Adrenal gland (tissue), 12 donors: Measurements from ENCODE around the gene LRRC19. TPM values are rescaled to one million over a fixed set of nuclear protein-coding genes. Genes with fewer than 3 reads are reported as not detected.

Experiments used
- DNase-seq, 7 donors: peaks; one replicate each; pipeline ENCODE4 v3.0.0-alpha.2; 2019 to 2020
- H3K27ac ChIP-seq, 5 donors: fragments of 200-600 bp; sonication (generic) in 4 of 5; 1 replicate in 3 of 5; 2 replicates in 2 of 5; pipeline versions ENCODE4 v1.5.1 to v1.8.0; 2016 to 2020; ENCODE audit warnings: mild to moderate bottlenecking in 1 of 5
- H3K27me3 ChIP-seq: fragments of 200-600 bp; 2 replicates; pipeline ENCODE4 v1.8.0; 2021
- H3K36me3 ChIP-seq, 2 donors: fragments of 200-600 bp; replicated peaks in 1 of 2; 1 replicate in 1 of 2; 2 replicates in 1 of 2; pipeline versions ENCODE4 v1.5.1 to v1.8.0; 2018 to 2022
- H3K4me1 ChIP-seq, 2 donors: fragments of 200-600 bp; replicated peaks in 1 of 2; 1 replicate in 1 of 2; 2 replicates in 1 of 2; pipeline versions ENCODE4 v1.5.1 to v1.8.0; 2018 to 2021
- H3K4me3 ChIP-seq, 4 donors: fragments of 200-600 bp; sonication (generic) in 3 of 4; one replicate each; pipeline ENCODE4 v1.5.1; 2016 to 2018
- H3K9me3 ChIP-seq, 3 donors: fragments of 200-600 bp; sonication (generic) in 1 of 3; replicated peaks in 1 of 3; 1 replicate in 2 of 3; 2 replicates in 1 of 3; pipeline versions ENCODE4 v1.5.1 to v1.8.0; 2016 to 2021
- CTCF ChIP-seq, 6 experiments: fragments of 450-650 bp in 4 of 6; fragments of 200-600 bp in 2 of 6; sonication (generic) in 1 of 6; IDR thresholded peaks; 1 replicate in 5 of 6; 2 replicates in 1 of 6; pipeline versions ENCODE4 v1.5.1 to v1.8.0; 2016 to 2021; ENCODE audit warnings: antibody characterized with exemption in 6 of 6, mild to moderate bottlenecking in 2 of 6, moderate library complexity in 1 of 6
- POLR2A ChIP-seq, 2 donors: fragments of 450-650 bp; IDR thresholded peaks; one replicate each; pipeline ENCODE4 v1.6.1; 2017; ENCODE audit warnings: antibody characterized with exemption in 2 of 2, mild to moderate bottlenecking in 2 of 2, moderate library complexity in 1 of 2
- WGBS, 4 donors: extraction: QIAGEN DNeasy Blood & Tissue Kit in 2 of 4; methylation state at CpG; one replicate each; pipeline versions ENCODE4 v1.1.5 to v1.1.7; 2013 to 2017; 5-methylcytosine and 5-hydroxymethylcytosine counted together
- intact Hi-C, 2 donors: fragments of 100-400 bp; cut with DNase I; formaldehyde crosslinking; loops; one replicate each; pipeline versions ENCODE4 v1.14.1 to v1.15.0; 2022 to 2023
- polyA plus RNA-seq, 3 donors: library from polyadenylated mRNA; stranded (reverse); fragments of 200-250 nt in 2 of 3; fragments of 350-450 nt in 1 of 3; fragmentation: Illumina TruSeq in 1 of 3; extraction: RNeasy Lipid Tissue Mini Kit (QIAGEN cat#74804) in 1 of 3; gene quantifications; one replicate each; pipeline ENCODE4 v1.2.3, GENCODE V29; 2013 to 2014
- total RNA-seq, 9 donors: library from RNA; depleted of rRNA in 4 of 9; stranded (reverse); fragments of >200 nt in 4 of 9; fragments of 120-200 nt in 1 of 9; fragmentation: NEBNext Ultra II Directional in 1 of 9; extraction: Animal tissue kit (Norgen Biotek cat#: 25700) in 1 of 9; gene quantifications; one replicate each; pipeline versions ENCODE4 v1.1.0 to v1.2.4, GENCODE V29; 2013 to 2023
- donor health status: healthy with polysubstance abuse.
- donor health status: Bipolar disorder and iron deficiency.
- donor health status: DM: yes; HTN: yes; CAD: no.
- donor health status: DM: no; HTN: no; CAD: no.
- donor health status: DM: no; HTN: no; CAD: no.
- donor health status: DM: yes; HTN: yes; CAD: no.

The LRRC19 gene
- total and polyA plus RNA-seq, 12 donors = not detected

DNA sequence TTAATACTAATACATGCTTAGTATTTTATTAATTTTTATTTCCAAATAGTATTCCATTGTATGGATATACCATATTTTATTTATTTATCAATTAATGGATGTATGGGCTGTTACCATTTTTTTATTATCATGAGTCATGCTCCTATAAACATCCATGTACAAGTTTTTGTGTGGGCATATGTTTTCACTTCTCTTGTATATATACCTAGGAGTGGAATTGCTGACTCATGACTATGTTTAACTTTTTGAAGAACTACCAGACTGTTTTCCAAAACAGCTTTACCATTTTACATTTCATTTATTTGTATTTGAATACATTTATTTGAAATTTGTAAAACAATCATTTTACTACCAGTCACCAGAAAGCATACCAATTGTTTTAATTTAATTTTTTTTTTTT lies 14.1 kb upstream of the LRRC19 start:
- Histone ChIP-seq H3K36me3 (peaks cover 0 to 48% of the 10 kb centered on the region in 2 donors), H3K9me3 (no peaks in the 10 kb centered on the region), H3K27me3 (no peaks in the 10 kb centered on the region), H3K27ac (no peak overlapping the region), H3K4me1 (no peaks in the 10 kb centered on the region), H3K4me3 (no peak overlapping the region)
- intact Hi-C loops = no loop called here
- TF ChIP-seq POLR2A (IDR thresholded peaks at IDR 0.05) (no peak), CTCF (IDR thresholded peaks at IDR 0.05) (no peak)
- no peak for DNase-seq

- no peak for DNase-seq
- 92 to 99% (median 97%) methylated on average over 3 of the region's 3 CpGs for whole genome bisulfite sequencing, 4 donors
- intact Hi-C loops = no loop called here
- no peaks in the 10 kb centered on the region for H3K27me3 ChIP-seq
- H3K4me3 ChIP-seq = no peak overlapping the region
- no peaks in the 10 kb centered on the region for H3K9me3 ChIP-seq
- H3K36me3 ChIP-seq = no peaks in the 10 kb centered on the region
- no peak overlapping the region for H3K27ac ChIP-seq
- H3K4me1 ChIP-seq = no peaks in the 10 kb centered on the region
- TF ChIP-seq POLR2A (IDR thresholded peaks at IDR 0.05) = no peak
- TF ChIP-seq CTCF (IDR thresholded peaks at IDR 0.05) = no peak
Observed at GRCh38 chr9:27003426-27004077, 1.9 kb downstream of the LRRC19 start.

- intact Hi-C loops = no loop called here
- 87 to 92% (median 90%) methylated on average over 2 of the region's 2 CpGs for WGBS, 4 donors
- TF ChIP-seq CTCF (IDR thresholded peaks at IDR 0.05) = no peak
- TF ChIP-seq POLR2A (IDR thresholded peaks at IDR 0.05) = no peak
Observed at GRCh38 chr9:26995810-26996209, 9.7 kb downstream of the LRRC19 start.

GRCh38 chr9:26983340-26983739 lies 22.1 kb downstream of the LRRC19 start:
- Histone ChIP-seq H3K27me3 (no peaks in the 10 kb centered on the region), H3K4me3 (no peak overlapping the region), H3K4me1 (no peaks in the 10 kb centered on the region), H3K9me3 (no peaks in the 10 kb centered on the region), H3K27ac (no peak overlapping the region), H3K36me3 (peaks cover 0 to 18% of the 10 kb centered on the region in 2 donors)
- no peak for TF ChIP-seq POLR2A (IDR thresholded peaks at IDR 0.05)
- no peak for TF ChIP-seq CTCF (IDR thresholded peaks at IDR 0.05)
- intact Hi-C loops = no loop called here
- DNase-seq = no peak
- WGBS, 4 donors = 50 to 86% (median 79%) methylated on average over 1 of the region's 1 CpG

More at GRCh38 chr9:26995810-26996209, 9.7 kb downstream of the LRRC19 start:
- Histone ChIP-seq H3K27ac (no peak overlapping the region), H3K36me3 (no peaks in the 10 kb centered on the region), H3K27me3 (no peaks in the 10 kb centered on the region), H3K9me3 (no peaks in the 10 kb centered on the region), H3K4me1 (no peaks in the 10 kb centered on the region), H3K4me3 (no peak overlapping the region)
- DNase-seq = no peak
